Neural cell (in vitro differentiated cells): ENCODE measurements around the gene ABHD10.

Source experiments
- CTCF ChIP-seq: fragments of 450-650 bp; IDR thresholded peaks from 2 replicates; pipeline ENCODE4 v1.5.1; 2014; ENCODE audit warnings: antibody characterized with exemption, mild to moderate bottlenecking, moderate library complexity; ENCODE audit not compliant: poor library complexity, severe bottlenecking
- EP300 ChIP-seq: fragments of 450-650 bp; conservative IDR thresholded peaks from 2 replicates; pipeline ENCODE4 v1.6.1; 2014; ENCODE audit warnings: antibody characterized with exemption, mild to moderate bottlenecking, moderate library complexity; ENCODE audit not compliant: poor library complexity, severe bottlenecking
- MXI1 ChIP-seq: fragments of 450-650 bp; conservative IDR thresholded peaks from 2 replicates; pipeline ENCODE4 v1.6.1; 2014; ENCODE audit warnings: antibody characterized with exemption, mild to moderate bottlenecking; ENCODE audit not compliant: poor library complexity, severe bottlenecking
- POLR2AphosphoS5 ChIP-seq: IDR thresholded peaks from 2 replicates; pipeline ENCODE4 v1.6.1; 2012
- RAD21 ChIP-seq: fragments of 450-650 bp; conservative IDR thresholded peaks from 2 replicates; pipeline ENCODE4 v1.6.1; 2014; ENCODE audit warnings: antibody characterized with exemption, mild to moderate bottlenecking, moderate library complexity
- REST ChIP-seq: IDR thresholded peaks from 2 replicates; pipeline ENCODE4 v1.6.1; 2012; ENCODE audit warnings: borderline replicate concordance

DNA sequence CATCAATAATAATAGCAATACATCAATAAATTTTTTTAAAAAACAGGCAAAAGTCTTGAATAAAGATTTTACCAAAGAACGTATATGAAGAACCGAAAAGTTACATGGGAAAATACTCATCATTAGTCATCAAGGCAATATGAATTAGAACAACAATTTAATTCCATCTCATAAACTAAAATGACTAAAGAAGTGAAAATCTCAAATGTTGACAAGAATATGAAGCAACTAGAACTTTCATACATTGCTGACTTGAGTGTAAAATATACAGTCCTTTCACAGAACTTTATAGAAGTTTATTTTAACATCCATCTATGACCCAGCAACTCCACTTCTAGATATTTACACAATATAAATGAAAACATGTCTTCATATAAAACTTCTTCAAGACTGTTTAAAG, 35.3 kb upstream of the ABHD10 start:
- TF ChIP-seq REST (no peak), CTCF (no peak), EP300 (no peak), MXI1 (no peak), POLR2AphosphoS5 (no peak), RAD21 (no peak)
